ENCODE measurements around the gene MEGF11. TPM values are rescaled to one million over a fixed set of nuclear protein-coding genes. Genes with fewer than 3 reads are reported as not detected.
A peak's percentile ranks its signal among the peaks of the same experiment; 100 is the strongest.
"Not testable (repeated sequence)": the region's sequence is repeated elsewhere in the genome, so short reads cannot be mapped to it uniquely, and the experiment has no call there.

Gene MEGF11
- total RNA-seq, 2 donors from 2014 or later, result not detected

DNA sequence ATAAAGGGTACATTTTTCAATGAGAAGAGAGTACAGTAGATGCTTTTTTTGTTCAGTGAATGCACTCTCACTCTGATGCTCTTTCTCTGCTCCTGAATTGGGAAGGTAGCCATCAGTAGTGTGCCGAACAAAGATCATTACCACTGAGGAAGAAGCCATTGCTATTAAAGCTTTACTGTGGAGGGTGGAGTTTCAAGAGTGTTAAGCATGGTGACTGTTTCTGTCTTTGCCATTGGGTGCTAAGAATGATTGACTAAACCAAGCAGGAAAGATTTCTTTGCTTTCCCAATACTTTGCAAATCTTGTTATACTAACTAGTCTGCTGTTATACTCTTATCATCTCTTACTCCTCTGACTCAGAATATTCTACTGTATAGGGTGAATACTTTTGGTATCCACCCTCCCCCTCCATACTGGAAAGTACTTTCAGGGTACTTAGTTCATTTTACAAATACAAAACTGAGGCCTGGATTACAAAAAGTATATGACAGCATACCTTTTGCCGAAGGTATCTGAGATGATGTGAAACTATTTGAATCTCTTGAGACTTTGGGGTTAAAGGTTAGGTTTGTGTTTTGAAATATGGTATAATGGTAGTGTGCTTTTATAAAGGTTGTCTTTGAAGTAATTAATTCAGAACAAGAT, 382.5 kb downstream of the MEGF11 start:
- H3K9me3 ChIP-seq, result no peaks in the 10 kb centered on the region
- TF ChIP-seq, protein P1, sequence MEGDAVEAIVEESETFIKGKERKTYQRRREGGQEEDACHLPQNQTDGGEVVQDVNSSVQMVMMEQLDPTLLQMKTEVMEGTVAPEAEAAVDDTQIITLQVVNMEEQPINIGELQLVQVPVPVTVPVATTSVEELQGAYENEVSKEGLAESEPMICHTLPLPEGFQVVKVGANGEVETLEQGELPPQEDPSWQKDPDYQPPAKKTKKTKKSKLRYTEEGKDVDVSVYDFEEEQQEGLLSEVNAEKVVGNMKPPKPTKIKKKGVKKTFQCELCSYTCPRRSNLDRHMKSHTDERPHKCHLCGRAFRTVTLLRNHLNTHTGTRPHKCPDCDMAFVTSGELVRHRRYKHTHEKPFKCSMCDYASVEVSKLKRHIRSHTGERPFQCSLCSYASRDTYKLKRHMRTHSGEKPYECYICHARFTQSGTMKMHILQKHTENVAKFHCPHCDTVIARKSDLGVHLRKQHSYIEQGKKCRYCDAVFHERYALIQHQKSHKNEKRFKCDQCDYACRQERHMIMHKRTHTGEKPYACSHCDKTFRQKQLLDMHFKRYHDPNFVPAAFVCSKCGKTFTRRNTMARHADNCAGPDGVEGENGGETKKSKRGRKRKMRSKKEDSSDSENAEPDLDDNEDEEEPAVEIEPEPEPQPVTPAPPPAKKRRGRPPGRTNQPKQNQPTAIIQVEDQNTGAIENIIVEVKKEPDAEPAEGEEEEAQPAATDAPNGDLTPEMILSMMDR (IDR thresholded peaks at IDR 0.05), result no peak
- H3K4me1 ChIP-seq, result peaks cover 0 to 41% of the 10 kb centered on the region in 2 donors
- H3K36me3 ChIP-seq, result peaks cover 7% of the 10 kb centered on the region
- peak overlapping the region; percentile 76 to 97 for H3K4me3 ChIP-seq
- peak overlapping the region; percentile 94 to 97 for H3K27ac ChIP-seq
- no peak for DNase-seq (ENCODE audit: low spot score)
- H3K27me3 ChIP-seq, result no peaks in the 10 kb centered on the region

DNA sequence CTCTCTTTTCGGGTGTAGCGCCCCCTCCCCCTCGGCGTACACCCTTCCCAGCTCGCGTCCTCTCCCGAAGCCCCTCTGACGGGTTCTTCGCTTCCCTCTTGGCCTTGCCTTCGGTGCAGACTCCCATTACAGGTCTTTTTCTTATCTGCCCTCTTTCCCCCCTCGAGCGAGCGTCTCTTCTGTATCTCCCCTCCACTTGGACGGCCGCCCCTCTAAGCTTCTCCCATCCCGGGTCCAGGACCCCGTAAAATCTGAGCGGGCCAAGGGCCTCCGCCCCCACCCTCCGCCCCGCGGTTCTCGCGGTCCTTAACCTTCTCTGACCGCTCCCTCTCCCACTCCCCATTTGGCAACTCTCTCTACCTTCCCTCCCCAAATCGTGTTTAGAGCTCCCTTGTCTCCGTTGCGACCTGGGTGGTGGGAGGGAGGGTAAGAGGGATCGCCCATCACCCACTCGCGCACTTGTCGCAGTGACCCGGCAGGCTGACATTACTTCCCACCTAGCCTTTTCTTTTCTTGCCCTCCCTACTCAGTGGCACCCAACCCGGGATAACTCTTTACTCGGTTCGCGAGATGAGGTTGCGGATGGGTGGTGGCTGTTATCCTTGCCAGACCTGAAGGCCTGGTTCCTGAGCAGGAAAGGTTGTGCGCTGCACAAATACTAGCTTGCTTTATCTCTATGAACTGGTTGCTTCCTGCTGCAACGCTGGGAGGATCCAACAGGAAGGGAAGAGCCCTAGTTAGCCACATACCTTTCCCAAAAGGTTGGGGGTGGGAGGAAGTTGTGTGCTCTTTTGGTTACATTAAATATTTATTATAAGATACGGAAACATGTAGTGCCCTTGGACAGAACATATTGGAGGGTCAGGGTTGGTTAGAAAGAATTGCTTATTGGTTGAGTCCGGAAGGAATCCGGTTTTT, 383.3 kb downstream of the MEGF11 start:
- peaks cover 0 to 35% of the 10 kb centered on the region in 2 donors for H3K4me1 ChIP-seq
- H3K36me3 ChIP-seq, result peaks cover 7% of the 10 kb centered on the region
- peak overlapping the region; percentile 94 to 97 for H3K27ac ChIP-seq
- DNase-seq (ENCODE audit: low spot score), result peak; percentile 74
- H3K27me3 ChIP-seq, result no peaks in the 10 kb centered on the region
- TF ChIP-seq, protein P1 (IDR thresholded peaks at IDR 0.05), result no peak
- peak overlapping the region; percentile 76 to 97 for H3K4me3 ChIP-seq
- no peaks in the 10 kb centered on the region for H3K9me3 ChIP-seq

DNA sequence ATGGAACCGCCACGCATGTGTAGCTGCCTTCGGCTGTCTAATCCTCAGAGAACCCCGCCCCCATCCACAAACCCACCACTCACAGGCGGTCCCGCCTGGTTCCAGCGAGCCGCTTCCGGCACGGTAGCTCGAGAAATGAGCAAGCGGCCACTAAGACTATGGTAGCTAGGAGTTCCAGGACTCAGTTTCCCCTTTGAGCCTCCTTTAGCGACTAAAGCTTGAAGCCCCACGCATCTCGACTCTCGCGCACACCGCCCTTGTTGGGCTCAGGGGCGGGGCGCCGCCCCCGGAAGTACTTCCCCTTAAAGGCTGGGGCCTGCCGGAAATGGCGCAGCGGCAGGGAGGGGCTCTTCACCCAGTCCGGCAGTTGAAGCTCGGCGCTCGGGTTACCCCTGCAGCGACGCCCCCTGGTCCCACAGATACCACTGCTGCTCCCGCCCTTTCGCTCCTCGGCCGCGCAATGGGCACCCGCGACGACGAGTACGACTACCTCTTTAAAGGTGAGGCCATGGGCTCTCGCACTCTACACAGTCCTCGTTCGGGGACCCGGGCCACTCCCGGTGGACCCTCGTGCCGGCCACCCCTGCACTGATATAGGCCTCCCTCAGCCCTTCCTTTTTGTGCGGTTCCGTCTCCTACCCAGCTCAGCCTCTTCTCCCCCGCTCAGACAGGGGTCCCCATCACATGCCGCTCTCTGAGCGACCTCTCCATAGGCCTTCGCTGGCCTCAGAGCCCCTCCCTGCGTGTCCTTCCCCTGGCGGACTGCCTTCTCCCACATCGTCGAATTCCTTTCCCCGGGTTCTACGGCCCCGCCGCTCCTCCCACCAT, 384.2 kb downstream of the MEGF11 start, which contains the start of gene RAB11A:
Gene RAB11A (plus strand): TSS at position 366 of the 828 bp plus-strand sequence. CDS start 95 bp downstream, at position 461.
- peak within 1 kb of the TSS; percentile 76 to 97 for H3K4me3 ChIP-seq
- DNase-seq (ENCODE audit: low spot score), result peak; percentile 96
- TF ChIP-seq, protein P1 (IDR thresholded peaks at IDR 0.05), result peak in 1 of 2 donors; percentile 56
- peaks cover under 1% of the 10 kb centered on the region for H3K36me3 ChIP-seq
- peaks cover 0 to 30% of the 10 kb centered on the region in 2 donors for H3K4me1 ChIP-seq
- H3K27ac ChIP-seq, result peak within 1 kb of the TSS; percentile 94 to 97
- H3K9me3 ChIP-seq, result no peaks in the 10 kb centered on the region
- H3K27me3 ChIP-seq, result no peaks in the 10 kb centered on the region

DNA sequence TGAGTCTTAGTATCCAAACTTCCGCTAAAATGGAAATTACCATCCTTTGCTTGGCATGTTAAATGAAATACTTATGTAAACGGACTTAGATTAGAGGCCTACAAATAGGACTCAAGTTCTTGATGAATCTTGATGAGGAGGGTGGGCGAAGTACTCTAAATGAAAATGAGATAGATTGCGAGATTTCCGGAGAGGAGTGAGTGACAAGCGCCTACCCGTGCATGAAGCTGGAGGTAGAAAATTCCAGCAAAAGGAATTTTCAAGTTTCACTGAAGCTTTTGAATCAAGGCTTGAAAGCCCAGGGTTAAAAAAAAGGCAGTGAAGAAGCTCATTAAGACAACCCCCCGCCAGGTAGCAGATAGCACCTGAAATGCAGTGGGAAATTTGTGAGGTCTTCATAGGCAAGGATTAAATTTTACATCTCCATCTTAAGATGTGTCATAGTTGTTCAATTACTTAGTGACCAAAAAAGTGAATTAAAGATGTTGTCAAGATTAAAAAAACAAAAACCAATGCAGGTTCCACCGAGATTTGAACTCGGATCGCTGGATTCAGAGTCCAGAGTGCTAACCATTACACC, 384.9 kb downstream of the MEGF11 start:
- no peaks in the 10 kb centered on the region for H3K27me3 ChIP-seq
- peak overlapping the region; percentile 76 to 97 for H3K4me3 ChIP-seq
- DNase-seq (ENCODE audit: low spot score), result no peak
- no peaks in the 10 kb centered on the region for H3K36me3 ChIP-seq
- peaks cover 0 to 29% of the 10 kb centered on the region in 2 donors for H3K4me1 ChIP-seq
- H3K27ac ChIP-seq, result peak overlapping the region; percentile 94 to 97
- TF ChIP-seq, protein P1 (IDR thresholded peaks at IDR 0.05), result no peak
- H3K9me3 ChIP-seq, result no peaks in the 10 kb centered on the region

DNA sequence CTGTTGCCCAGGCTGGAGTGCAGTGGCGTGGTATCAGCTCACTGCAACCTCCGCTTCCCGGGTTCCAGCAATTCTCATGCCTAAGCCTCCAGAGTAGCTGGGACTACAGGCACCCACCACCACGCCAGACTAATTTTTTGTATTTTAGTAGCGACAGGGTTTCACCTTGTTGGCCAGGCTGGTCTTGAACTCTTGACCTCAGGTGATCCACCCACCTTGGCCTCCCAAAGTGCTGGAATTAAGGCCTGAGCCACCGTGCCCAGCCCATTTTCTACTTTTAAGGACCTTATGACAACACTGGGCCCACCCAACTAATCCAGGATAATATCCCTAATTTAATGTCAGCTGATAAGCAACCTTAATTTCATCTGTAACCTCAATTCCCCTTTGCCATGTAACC, 385.6 kb downstream of the MEGF11 start:
- not testable (repeated sequence) for H3K9me3 ChIP-seq; DNase-seq (ENCODE audit: low spot score); H3K27me3 ChIP-seq; H3K4me3 ChIP-seq; H3K27ac ChIP-seq; H3K36me3 ChIP-seq
- peaks cover 0 to 22% of the 10 kb centered on the region in 2 donors for H3K4me1 ChIP-seq

All from right atrium auricular region (tissue), 2 donors.